ENCODE measurements around the gene FDX1. TPM values are rescaled to one million over a fixed set of nuclear protein-coding genes. Genes with fewer than 3 reads are reported as not detected.

Gene FDX1
- total RNA-seq, 1 experiment from 2014 or later = 14.0 TPM

- DNase-seq = no peak
- no peaks in the 10 kb centered on the region for H3K27me3 ChIP-seq (ENCODE audit: control insufficient read depth, insufficient read depth, low read length)
- H3K36me3 ChIP-seq (replicated peaks; ENCODE audit: control insufficient read depth, insufficient read depth, low read length) = no peaks in the 10 kb centered on the region
- no peak overlapping the region for H3K4me3 ChIP-seq (ENCODE audit: insufficient read depth, low read depth, low read length)
Observed at GRCh38 chr11:110493346-110493745, 63.6 kb downstream of the FDX1 start.

DNA sequence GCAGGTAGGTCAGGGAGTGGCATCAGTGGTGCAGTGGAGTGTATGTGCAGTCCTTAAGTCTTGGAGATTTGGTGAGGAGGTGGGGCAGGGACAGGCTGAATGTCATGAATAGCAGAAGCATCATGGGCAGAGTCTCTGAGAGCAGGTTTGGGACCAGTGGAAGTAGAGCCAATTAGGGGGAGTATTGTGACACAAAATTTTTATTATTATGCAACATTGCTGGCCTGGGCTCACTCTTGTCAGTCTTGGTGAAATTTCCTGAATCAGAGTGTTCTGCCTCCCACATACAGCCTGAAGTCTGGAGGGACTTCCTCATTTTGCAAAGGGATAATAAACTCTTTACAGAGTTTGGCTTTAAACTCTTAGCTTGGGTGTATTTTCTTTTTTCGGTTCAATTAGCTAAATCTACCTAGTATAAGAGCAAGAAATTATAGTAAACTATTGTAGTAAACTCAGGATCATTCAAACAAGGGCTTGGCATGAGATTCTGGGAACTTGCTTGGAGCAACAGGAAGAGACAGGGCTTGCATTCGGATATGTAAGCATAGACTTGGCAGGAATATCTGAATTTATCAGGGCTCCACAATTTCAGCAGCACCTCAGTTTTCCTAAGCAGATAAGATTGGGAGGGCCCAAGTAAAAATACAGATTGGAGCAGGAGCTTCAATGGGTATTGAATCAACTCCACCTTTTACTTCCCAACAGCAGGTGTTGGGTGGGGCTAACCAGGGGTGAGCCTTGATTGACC is 67.7 kb downstream of the FDX1 start:
- no peak overlapping the region for H3K4me3 ChIP-seq (ENCODE audit: insufficient read depth, low read depth, low read length)
- no peak for DNase-seq
- H3K36me3 ChIP-seq (replicated peaks; ENCODE audit: control insufficient read depth, insufficient read depth, low read length) = no peaks in the 10 kb centered on the region

GRCh38 chr11:110501428-110501827 is 71.7 kb downstream of the FDX1 start:
- H3K27me3 ChIP-seq (ENCODE audit: control insufficient read depth, insufficient read depth, low read length) = no peaks in the 10 kb centered on the region
- no peaks in the 10 kb centered on the region for H3K36me3 ChIP-seq (replicated peaks; ENCODE audit: control insufficient read depth, insufficient read depth, low read length)
- no peak for DNase-seq
- no peak overlapping the region for H3K4me3 ChIP-seq (ENCODE audit: insufficient read depth, low read depth, low read length)

More for the DNA sequence above, 67.7 kb downstream of the FDX1 start:
- H3K27me3 ChIP-seq (ENCODE audit: control insufficient read depth, insufficient read depth, low read length) = no peaks in the 10 kb centered on the region

DNA sequence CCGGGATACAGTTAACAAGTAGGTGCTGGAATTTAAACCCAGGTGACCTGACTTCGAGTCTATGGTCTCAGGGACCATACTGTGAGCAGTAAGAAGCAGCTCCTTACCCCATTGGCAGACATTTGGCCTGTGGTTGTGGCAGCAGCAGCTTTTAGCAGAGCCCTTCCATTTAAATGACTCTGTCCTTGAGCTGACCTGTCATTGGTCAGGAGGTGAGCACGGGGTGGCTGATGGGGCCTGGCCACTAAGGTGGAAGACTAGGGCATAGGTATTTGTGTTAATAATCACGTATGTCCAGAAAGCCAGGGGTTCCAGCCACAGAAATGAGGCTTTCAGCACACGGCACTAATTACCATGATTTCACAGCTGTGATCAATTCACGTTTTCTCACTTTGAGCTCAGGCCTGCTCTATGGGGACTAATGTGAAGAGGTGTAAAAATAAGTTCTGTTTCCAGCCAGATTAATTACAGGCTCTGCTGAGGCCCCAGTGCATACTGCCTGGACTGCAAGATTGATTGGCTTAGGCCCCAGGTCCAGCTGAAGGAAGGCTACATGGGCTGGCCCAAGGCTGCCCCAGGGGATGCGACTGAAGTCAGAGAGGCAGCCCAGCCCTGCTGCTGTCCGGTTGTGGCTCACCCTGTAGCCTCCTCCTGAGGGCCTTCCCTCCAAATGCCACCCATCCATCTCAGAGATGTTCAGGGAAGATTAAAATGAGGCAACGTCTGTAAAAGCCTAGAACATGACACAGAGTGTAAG is 76.0 kb downstream of the FDX1 start:
- Histone ChIP-seq H3K4me3 (ENCODE audit: insufficient read depth, low read depth, low read length) (no peak overlapping the region), H3K36me3 (replicated peaks; ENCODE audit: control insufficient read depth, insufficient read depth, low read length) (no peaks in the 10 kb centered on the region), H3K27me3 (ENCODE audit: control insufficient read depth, insufficient read depth, low read length) (no peaks in the 10 kb centered on the region)
- DNase-seq = no peak

DNA sequence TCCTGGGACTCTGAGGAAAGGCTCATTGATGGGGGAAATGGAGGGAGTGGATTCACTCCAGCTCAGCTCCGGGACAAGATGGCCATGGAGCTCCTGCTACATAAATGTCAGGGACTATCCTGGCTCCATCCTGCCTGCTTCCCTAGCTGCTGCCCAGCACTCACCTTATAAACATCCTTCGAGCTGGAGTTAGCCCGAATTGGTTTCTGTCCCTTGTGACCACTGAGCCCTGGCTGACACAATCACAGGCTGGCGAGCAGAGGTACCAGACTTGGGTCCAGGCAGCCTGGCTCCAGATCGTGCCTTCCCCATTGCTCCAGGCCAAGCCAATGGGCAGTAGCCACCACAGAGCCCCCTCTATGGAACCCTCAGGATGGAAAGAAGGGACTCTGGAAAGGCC is 77.6 kb downstream of the FDX1 start:
- no peaks in the 10 kb centered on the region for H3K27me3 ChIP-seq (ENCODE audit: control insufficient read depth, insufficient read depth, low read length)
- no peaks in the 10 kb centered on the region for H3K36me3 ChIP-seq (replicated peaks; ENCODE audit: control insufficient read depth, insufficient read depth, low read length)
- no peak overlapping the region for H3K4me3 ChIP-seq (ENCODE audit: insufficient read depth, low read depth, low read length)
- no peak for DNase-seq

- no peaks in the 10 kb centered on the region for H3K36me3 ChIP-seq (replicated peaks; ENCODE audit: control insufficient read depth, insufficient read depth, low read length)
- H3K4me3 ChIP-seq (ENCODE audit: insufficient read depth, low read depth, low read length) = no peak overlapping the region
- no peak for DNase-seq
- H3K27me3 ChIP-seq (ENCODE audit: control insufficient read depth, insufficient read depth, low read length) = no peaks in the 10 kb centered on the region
Observed at GRCh38 chr11:110508786-110509185, 79.0 kb downstream of the FDX1 start.

- DNase-seq = no peak
- no peaks in the 10 kb centered on the region for H3K27me3 ChIP-seq (ENCODE audit: control insufficient read depth, insufficient read depth, low read length)
- no peaks in the 10 kb centered on the region for H3K36me3 ChIP-seq (replicated peaks; ENCODE audit: control insufficient read depth, insufficient read depth, low read length)
- H3K4me3 ChIP-seq (ENCODE audit: insufficient read depth, low read depth, low read length) = no peak overlapping the region
Observed at GRCh38 chr11:110509472-110509871, 79.7 kb downstream of the FDX1 start.

- Histone ChIP-seq H3K4me3 (ENCODE audit: insufficient read depth, low read depth, low read length) (no peak overlapping the region), H3K36me3 (replicated peaks; ENCODE audit: control insufficient read depth, insufficient read depth, low read length) (no peaks in the 10 kb centered on the region)
- DNase-seq = no peak
Observed at GRCh38 chr11:110512026-110512425, 82.3 kb downstream of the FDX1 start.

GRCh38 chr11:110513259-110513801 is 83.6 kb downstream of the FDX1 start:
- no peak for DNase-seq
- H3K27me3 ChIP-seq (ENCODE audit: control insufficient read depth, insufficient read depth, low read length) = no peaks in the 10 kb centered on the region
- H3K4me3 ChIP-seq (ENCODE audit: insufficient read depth, low read depth, low read length) = no peak overlapping the region
- no peaks in the 10 kb centered on the region for H3K36me3 ChIP-seq (replicated peaks; ENCODE audit: control insufficient read depth, insufficient read depth, low read length)

More at GRCh38 chr11:110512026-110512425, 82.3 kb downstream of the FDX1 start:
- no peaks in the 10 kb centered on the region for H3K27me3 ChIP-seq (ENCODE audit: control insufficient read depth, insufficient read depth, low read length)

GRCh38 chr11:110513846-110514437 is 84.2 kb downstream of the FDX1 start:
- no peak for DNase-seq
- Histone ChIP-seq H3K4me3 (ENCODE audit: insufficient read depth, low read depth, low read length) (no peak overlapping the region), H3K36me3 (replicated peaks; ENCODE audit: control insufficient read depth, insufficient read depth, low read length) (no peaks in the 10 kb centered on the region), H3K27me3 (ENCODE audit: control insufficient read depth, insufficient read depth, low read length) (no peaks in the 10 kb centered on the region)

Other genes with a start within 250 kb of the FDX1 start
- 64.6 and 72.1 TPM in 2 replicates for gene RDX, start 133.3 kb upstream of the FDX1 start, total RNA-seq (2014; rRNA removed; shearing (Covaris generic))

All from H7 (cell line).